ENCODE data around the gene TPST2.

Gene TPST2

DNA sequence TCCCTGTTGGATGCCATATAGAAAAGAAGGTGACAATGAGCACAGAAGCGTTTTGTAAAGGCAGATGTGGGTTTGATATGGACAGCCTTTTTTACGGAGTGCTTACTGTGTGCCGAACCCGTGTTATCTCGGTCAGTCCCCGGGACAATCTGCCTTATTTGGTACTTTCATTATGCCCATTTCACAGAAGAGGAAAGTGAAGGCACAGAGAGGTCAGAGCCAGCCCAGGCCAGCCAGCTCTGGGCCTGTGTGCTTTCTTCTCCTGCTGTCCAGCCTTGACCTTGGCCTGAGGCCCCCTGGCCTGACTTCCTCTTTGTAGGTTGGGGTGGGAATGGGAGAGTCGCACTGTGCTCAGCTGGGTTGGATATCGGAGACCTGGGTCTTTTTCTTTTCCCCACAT is 28.5 kb upstream of the TPST2 start:
- Histone ChIP-seq H3K36me3 (ENCODE audit: insufficient read depth) (no peaks in the 10 kb centered on the region), H3K4me1 (ENCODE audit: low read depth, poor library complexity, severe bottlenecking) (peaks cover 81% of the 10 kb centered on the region), H3K4me2 (peak overlapping the region; percentile 99), H3K4me3 (IDR thresholded peaks at IDR 0.05; ENCODE audit: insufficient read depth, low read depth, low read length) (no peak overlapping the region), H2AFZ (ENCODE audit: low read depth) (peak overlapping the region; percentile 24; the same call in 1 of the 2 replicates), H3K27ac (peak overlapping the region; percentile 61; the same call in 1 of the 2 replicates), H4K20me1 (ENCODE audit: insufficient read depth) (no peaks in the 10 kb centered on the region), H3K9ac (peak overlapping the region; percentile 10; the same call in 1 of the 2 replicates), H3K27me3 (ENCODE audit: insufficient read depth, low read depth) (no peaks in the 10 kb centered on the region), H3K79me2 (ENCODE audit: insufficient read depth, low read depth) (no peaks in the 10 kb centered on the region)
- TF ChIP-seq CTCF (conservative IDR thresholded peaks at IDR 0.05; ENCODE audit: low read depth, low read length) = no peak

DNA sequence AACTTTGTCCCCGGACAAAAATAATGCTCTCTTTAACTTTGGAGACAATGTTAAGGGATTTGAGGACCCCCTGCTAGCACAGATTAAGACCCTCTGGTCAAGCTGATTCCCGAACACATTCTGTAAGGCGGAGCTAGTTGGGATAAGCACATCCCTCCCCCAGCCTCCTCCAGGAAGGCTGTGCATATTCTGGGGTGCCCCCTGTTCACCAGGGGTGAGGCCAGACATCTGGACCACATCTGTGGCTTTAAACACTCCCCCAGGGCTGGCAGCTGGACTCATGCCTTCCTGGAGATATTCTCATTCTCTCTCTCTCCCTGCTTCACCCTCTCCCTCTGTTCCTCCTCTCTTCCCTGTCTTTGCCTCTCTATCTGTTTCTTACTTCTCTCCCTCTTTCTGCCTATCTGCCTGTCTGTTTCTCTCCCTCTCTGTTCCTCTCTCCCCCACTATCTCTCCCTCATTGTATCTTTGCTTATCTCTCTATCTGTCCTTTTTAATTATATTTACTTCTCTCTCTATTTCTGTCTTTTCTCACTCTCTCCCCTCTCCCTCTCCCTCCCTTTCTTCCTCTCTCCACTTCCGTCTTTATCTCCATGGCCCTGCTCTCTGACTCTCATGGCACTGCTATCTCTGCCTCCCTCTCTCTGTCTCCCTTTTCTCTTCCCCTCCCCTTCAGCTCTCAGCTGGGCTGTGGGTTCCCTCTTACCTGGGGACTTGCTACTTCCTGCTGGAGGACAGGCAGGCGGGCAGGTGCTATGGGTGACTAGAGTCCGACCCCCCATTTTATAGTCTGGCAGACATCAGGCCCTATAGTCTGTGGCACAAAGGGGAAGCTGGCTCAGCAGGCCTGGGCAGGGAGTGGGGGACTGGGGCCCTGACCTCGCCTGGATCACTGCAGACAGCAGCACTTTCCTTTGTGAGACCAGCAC is 27.6 kb upstream of the TPST2 start, which contains the start of gene CRYBB1:
TSS of gene CRYBB1 (minus strand) at position 757 of the 929 bp plus-strand sequence. CDS start 1,708 bp downstream, outside the sequence.
- Histone ChIP-seq H2AFZ (ENCODE audit: low read depth) (peak within 1 kb of the TSS; percentile 24; the same call in 1 of the 2 replicates), H3K9ac (peak within 1 kb of the TSS; percentile 10; the same call in 1 of the 2 replicates), H3K36me3 (ENCODE audit: insufficient read depth) (no peaks in the 10 kb centered on the region), H3K27ac (peak within 1 kb of the TSS; percentile 61), H3K79me2 (ENCODE audit: insufficient read depth, low read depth) (no peaks in the 10 kb centered on the region), H3K4me1 (ENCODE audit: low read depth, poor library complexity, severe bottlenecking) (peaks cover 91% of the 10 kb centered on the region), H4K20me1 (ENCODE audit: insufficient read depth) (no peaks in the 10 kb centered on the region), H3K4me3 (IDR thresholded peaks at IDR 0.05; ENCODE audit: insufficient read depth, low read depth, low read length) (no peak within 1 kb of the TSS), H3K27me3 (ENCODE audit: insufficient read depth, low read depth) (no peaks in the 10 kb centered on the region), H3K4me2 (peak within 1 kb of the TSS; percentile 99)
- TF ChIP-seq CTCF (conservative IDR thresholded peaks at IDR 0.05; ENCODE audit: low read depth, low read length) = no peak

- H3K27me3 ChIP-seq (ENCODE audit: insufficient read depth, low read depth) = no peaks in the 10 kb centered on the region
- H2AFZ ChIP-seq (ENCODE audit: low read depth) = no peak overlapping the region
- no peak overlapping the region for H3K4me3 ChIP-seq (IDR thresholded peaks at IDR 0.05; ENCODE audit: insufficient read depth, low read depth, low read length)
- TF ChIP-seq CTCF (conservative IDR thresholded peaks at IDR 0.05; ENCODE audit: low read depth, low read length) = no peak
- peak overlapping the region; percentile 61; the same call in 1 of the 2 replicates for H3K27ac ChIP-seq
- peak overlapping the region; percentile 99; the same call in 1 of the 2 replicates for H3K4me2 ChIP-seq
- H3K4me1 ChIP-seq (ENCODE audit: low read depth, poor library complexity, severe bottlenecking) = peaks cover 95% of the 10 kb centered on the region
- H4K20me1 ChIP-seq (ENCODE audit: insufficient read depth) = no peaks in the 10 kb centered on the region
- peak overlapping the region; percentile 10; the same call in 1 of the 2 replicates for H3K9ac ChIP-seq
- H3K79me2 ChIP-seq (ENCODE audit: insufficient read depth, low read depth) = no peaks in the 10 kb centered on the region
- no peaks in the 10 kb centered on the region for H3K36me3 ChIP-seq (ENCODE audit: insufficient read depth)
Observed at GRCh38 chr22:26616650-26617049, 26.7 kb upstream of the TPST2 start.

GRCh38 chr22:26615830-26616435 is 26.0 kb upstream of the TPST2 start:
- no peaks in the 10 kb centered on the region for H4K20me1 ChIP-seq (ENCODE audit: insufficient read depth)
- H3K4me3 ChIP-seq (IDR thresholded peaks at IDR 0.05; ENCODE audit: insufficient read depth, low read depth, low read length) = no peak overlapping the region
- peaks cover 94% of the 10 kb centered on the region for H3K4me1 ChIP-seq (ENCODE audit: low read depth, poor library complexity, severe bottlenecking)
- H3K9ac ChIP-seq = no peak overlapping the region
- no peaks in the 10 kb centered on the region for H3K79me2 ChIP-seq (ENCODE audit: insufficient read depth, low read depth)
- no peaks in the 10 kb centered on the region for H3K36me3 ChIP-seq (ENCODE audit: insufficient read depth)
- H3K27me3 ChIP-seq (ENCODE audit: insufficient read depth, low read depth) = no peaks in the 10 kb centered on the region
- TF ChIP-seq CTCF (conservative IDR thresholded peaks at IDR 0.05; ENCODE audit: low read depth, low read length) = no peak
- no peak overlapping the region for H2AFZ ChIP-seq (ENCODE audit: low read depth)
- peak overlapping the region; percentile 61 for H3K27ac ChIP-seq
- H3K4me2 ChIP-seq = peak overlapping the region; percentile 99
